GM12864 (cell line): ENCODE data around the gene PAM.

Source experiments
- DNase-seq: peaks from one replicate; pipeline ENCODE4 v3.0.0-alpha.2; 2011; ENCODE audit warnings: low read depth
- H3K4me3 ChIP-seq: 2 replicates; pipeline ENCODE4 v1.5.1; 2011; ENCODE audit warnings: mild to moderate bottlenecking, low read depth, low read length, control low read depth
- TF ChIP-seq, protein P1 (sequence below): IDR thresholded peaks from 2 replicates; pipeline ENCODE4 v1.5.1; 2011; ENCODE audit warnings: low read depth, mild to moderate bottlenecking, moderate library complexity, low read length, control low read depth, inconsistent platforms; ENCODE audit errors: missing control alignments

The PAM gene

GRCh38 chr5:102895234-102895633 is 140.1 kb downstream of the PAM start:
- TF ChIP-seq, protein P1, sequence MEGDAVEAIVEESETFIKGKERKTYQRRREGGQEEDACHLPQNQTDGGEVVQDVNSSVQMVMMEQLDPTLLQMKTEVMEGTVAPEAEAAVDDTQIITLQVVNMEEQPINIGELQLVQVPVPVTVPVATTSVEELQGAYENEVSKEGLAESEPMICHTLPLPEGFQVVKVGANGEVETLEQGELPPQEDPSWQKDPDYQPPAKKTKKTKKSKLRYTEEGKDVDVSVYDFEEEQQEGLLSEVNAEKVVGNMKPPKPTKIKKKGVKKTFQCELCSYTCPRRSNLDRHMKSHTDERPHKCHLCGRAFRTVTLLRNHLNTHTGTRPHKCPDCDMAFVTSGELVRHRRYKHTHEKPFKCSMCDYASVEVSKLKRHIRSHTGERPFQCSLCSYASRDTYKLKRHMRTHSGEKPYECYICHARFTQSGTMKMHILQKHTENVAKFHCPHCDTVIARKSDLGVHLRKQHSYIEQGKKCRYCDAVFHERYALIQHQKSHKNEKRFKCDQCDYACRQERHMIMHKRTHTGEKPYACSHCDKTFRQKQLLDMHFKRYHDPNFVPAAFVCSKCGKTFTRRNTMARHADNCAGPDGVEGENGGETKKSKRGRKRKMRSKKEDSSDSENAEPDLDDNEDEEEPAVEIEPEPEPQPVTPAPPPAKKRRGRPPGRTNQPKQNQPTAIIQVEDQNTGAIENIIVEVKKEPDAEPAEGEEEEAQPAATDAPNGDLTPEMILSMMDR = no peak
- no peak overlapping the region for H3K4me3 ChIP-seq
- no peak for DNase-seq

- H3K4me3 ChIP-seq = no peak overlapping the region
- TF ChIP-seq, protein P1 = no peak
- DNase-seq = no peak
Measured at GRCh38 chr5:102895976-102896375, 140.9 kb downstream of the PAM start.

- TF ChIP-seq, protein P1 = no peak
- DNase-seq = no peak
- no peak overlapping the region for H3K4me3 ChIP-seq
Measured at GRCh38 chr5:102901424-102902134, 146.5 kb downstream of the PAM start.

GRCh38 chr5:102902135-102902448 is 147.0 kb downstream of the PAM start:
- DNase-seq = no peak
- TF ChIP-seq, protein P1 = no peak
- H3K4me3 ChIP-seq = no peak overlapping the region

GRCh38 chr5:102902647-102903046 is 147.5 kb downstream of the PAM start:
- H3K4me3 ChIP-seq = no peak overlapping the region
- no peak for DNase-seq
- TF ChIP-seq, protein P1 = no peak

GRCh38 chr5:102903074-102903871 is 148.2 kb downstream of the PAM start:
- DNase-seq = no peak
- TF ChIP-seq, protein P1 = no peak

More at GRCh38 chr5:102903074-102903871, 148.2 kb downstream of the PAM start:
- no peak overlapping the region for H3K4me3 ChIP-seq
